GM08714 (cell line): ENCODE data around the gene VSIG10L2.
A peak's percentile ranks its signal among the peaks of the same experiment; 100 is the strongest.
"Not testable (repeated sequence)": the region's sequence is repeated elsewhere in the genome, so short reads cannot be mapped to it uniquely, and the experiment has no call there.

ENCODE experiments used
- H3K4me3 ChIP-seq: fragments of 200-500 bp; sonication (Bioruptor generic); 2 replicates; pipeline ENCODE4 v1.5.1; 2014; ENCODE audit warnings: mild to moderate bottlenecking, low read length, inconsistent platforms
- ZNF274 ChIP-seq: IDR thresholded peaks from 2 replicates; pipeline ENCODE4 v1.6.1; 2012; ENCODE audit warnings: mild to moderate bottlenecking, low read depth, low read length

The VSIG10L2 gene

DNA sequence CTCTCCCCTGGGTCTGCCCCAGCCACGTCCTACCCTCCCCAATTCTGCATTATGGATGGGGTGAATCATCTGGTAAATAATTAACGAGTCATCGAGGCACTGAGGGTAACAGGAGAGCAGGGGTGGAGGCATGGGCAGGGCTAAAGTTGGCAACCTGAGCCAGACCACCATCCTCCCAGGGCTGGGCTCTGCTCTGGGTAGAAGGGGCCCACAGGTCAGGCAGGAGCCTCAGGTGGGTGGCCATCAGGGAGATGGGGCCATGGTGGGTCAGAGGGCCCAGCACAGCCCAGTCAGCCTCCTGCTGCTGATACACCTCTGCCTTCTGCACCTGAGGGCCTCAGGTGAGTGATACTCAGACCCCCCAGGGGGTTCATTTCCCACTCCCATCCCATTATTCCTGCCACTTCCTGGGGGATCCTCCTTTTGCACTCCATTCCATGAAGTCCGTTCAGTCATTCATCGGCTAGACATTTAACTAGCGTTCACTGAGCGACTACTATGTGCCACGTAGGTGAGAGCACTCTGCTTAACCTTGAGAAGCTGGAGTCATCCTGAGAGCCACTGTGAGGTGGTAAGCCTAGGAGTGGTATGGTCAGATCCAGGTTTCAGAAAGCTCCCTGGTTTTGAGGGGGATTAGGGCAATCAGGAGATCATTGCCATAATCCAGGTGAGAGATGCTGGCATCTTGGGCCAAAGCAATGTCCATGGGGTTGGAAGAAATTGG is at the start of gene VSIG10L2:
TSS of gene VSIG10L2 (plus strand) at position 248 of the 724 bp plus-strand sequence. CDS start at position 260, 12 bp downstream.
- no peak for TF ChIP-seq ZNF274
- no peak within 1 kb of the TSS for H3K4me3 ChIP-seq

DNA sequence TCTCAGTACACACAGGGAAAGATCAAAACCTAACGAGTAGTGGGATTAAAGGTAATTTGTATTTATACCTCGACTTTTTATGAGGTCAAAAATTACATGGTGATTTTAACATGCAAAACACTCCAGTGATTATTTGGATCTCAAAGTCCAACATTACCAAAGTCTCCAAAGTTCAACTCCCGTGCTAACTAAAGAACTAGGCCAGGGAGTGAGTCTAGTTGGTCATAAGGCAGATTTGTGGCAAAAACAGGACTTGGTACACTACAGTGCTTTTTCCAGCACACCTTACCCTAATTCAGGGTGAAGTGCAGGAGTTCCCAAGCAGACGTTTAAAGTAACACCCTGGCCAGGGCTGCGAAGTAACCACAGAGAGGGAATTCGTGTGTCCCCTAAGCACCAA is 44.0 kb upstream of the VSIG10L2 start:
- no peak for TF ChIP-seq ZNF274
- H3K4me3 ChIP-seq = peak overlapping the region; percentile 99; the same call in 1 of the 2 replicates

DNA sequence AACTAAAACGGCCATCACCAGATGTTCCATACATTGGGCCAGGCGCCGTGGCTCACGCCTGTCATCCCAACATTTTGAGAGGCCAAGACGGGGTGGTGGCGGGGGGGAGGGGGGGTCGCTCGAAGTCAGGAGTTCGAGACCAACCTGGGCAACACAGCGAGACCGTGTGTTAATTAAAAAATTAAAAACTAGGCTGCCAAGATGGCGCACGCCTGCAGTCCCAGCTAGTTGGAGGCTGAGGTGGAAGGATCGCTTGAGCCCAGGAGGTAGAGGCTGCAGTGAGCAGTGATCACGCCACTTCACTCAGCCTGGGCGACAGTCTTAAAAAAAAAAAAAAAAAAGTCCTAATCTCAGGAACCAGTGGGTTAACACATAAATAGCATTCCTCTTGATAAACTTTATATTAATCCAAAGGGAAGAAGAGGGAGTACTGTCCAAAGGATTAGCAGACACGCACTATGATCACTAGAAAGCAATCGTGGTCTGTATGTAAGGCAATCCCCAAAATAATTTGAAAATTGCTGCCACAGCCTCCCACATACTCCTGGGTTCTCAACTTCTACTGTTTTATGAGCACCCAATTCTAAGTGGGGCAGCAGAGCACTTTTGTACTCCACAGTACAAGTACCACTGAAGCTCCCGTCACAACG is 43.4 kb upstream of the VSIG10L2 start:
- TF ChIP-seq ZNF274 = no peak
- H3K4me3 ChIP-seq = peak overlapping the region; percentile 99

DNA sequence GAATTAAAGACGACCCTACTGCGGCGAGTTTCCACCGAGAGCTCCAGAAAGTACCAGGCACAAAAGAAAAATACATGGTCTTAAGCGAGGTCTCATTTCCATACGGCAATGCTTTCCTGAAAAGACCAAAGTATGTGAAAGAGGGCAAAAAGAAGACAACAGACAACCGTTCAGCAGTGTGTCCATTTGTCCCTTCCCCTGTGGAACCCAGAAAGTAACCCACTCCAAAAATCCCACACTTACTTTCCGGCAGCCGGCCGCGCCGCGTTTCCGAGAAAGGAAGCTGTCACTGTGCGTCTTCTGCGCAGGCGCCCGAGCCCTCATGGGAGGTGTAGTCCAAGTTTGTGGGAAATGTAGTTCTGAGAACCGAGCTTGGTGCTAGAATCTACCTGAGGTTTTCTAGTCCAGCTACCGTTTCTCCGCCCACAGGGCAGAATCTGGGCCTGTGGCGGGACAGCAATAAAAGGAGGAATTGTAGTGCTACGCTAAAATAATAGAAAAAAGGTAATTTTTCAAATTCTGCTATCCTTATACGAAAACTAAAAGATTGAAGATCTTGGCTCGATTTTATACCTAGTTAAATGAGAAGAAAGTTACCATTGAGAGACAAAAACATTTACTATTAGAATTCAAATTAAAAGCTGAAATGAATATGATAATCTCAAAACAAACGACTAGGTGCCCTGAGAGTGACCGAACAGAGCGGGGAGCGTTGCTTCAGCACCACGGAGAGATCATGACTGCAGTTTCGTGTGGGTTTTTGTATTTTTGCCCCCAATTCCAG is 42.7 kb upstream of the VSIG10L2 start, which contains the start of gene PUS3:
TSS of gene PUS3 (minus strand) at position 280 of the 784 bp plus-strand sequence. CDS start 6,922 bp downstream, outside the sequence.
- H3K4me3 ChIP-seq = peak within 1 kb of the TSS; percentile 99
- TF ChIP-seq ZNF274 = no peak

DNA sequence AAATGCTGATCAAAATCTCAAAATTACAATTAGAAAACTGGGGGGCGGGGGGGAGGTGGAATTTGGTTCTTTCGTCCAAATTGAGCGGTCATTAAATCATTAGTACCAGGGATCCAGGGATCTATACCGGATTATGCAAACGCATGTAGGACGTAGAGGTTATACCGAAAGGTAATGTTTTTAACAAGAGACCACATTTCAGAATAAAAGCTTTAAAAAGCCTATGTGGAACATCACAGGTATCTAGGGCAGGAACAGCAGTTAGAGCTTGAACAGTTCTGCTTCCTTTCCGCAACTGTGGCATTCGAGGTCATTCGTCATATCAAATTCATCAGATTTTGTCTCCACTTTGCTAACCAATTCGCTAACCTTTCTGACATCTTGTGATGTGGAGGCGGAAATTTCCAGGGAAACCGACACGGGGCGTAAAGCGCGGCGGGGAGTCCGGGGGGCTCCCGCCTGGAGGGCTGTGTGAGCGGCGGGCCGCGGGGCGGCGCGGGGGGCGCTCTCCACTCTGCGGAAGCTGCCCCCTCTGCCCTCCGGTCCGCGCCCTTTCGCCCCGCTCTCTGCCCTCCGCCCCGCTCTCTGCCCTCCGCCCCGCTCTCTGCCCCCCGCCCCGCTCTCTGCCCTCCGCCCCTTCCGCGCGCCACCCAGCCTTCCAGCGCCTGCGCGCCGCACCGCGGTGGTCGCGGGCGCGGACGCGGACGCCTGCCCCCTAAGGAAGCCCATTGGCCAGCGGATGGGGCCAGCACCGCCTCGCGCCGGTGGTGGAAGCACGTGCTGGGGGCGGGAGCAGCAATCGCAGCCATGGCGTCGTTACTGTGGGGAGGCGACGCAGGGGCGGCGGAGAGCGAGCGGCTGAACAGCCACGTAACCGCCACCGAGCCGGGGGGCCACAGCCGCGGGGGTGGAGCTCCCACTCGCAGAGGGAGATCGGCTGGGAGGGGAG is 41.9 kb upstream of the VSIG10L2 start, which contains the start of gene DDX25:
TSS of gene DDX25 (plus strand) at position 798 of the 949 bp plus-strand sequence. CDS start at position 808, 10 bp downstream.
- H3K4me3 ChIP-seq = peak within 1 kb of the TSS; percentile 99; the same call in 1 of the 2 replicates
- no peak for TF ChIP-seq ZNF274

DNA sequence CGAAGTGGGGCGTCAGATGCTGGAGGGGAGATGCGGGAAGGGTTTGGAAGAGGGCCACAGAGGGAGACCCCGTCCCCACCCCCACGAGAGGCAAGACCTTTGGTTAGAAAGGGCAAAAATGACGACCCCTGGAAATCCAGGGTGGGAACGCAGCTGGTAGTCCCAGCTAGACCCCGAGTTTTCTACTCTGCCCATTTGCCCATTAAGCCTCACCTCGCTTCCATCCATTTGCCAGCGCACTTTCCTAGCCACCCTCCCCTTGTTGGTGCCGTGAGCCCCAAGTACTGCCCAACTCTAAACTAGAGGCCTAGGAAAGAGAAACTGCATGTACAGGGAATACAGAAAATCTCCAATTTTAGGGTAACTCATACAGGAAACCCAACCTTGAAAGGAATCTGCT is 41.2 kb upstream of the VSIG10L2 start:
- no peak overlapping the region for H3K4me3 ChIP-seq
- no peak for TF ChIP-seq ZNF274

DNA sequence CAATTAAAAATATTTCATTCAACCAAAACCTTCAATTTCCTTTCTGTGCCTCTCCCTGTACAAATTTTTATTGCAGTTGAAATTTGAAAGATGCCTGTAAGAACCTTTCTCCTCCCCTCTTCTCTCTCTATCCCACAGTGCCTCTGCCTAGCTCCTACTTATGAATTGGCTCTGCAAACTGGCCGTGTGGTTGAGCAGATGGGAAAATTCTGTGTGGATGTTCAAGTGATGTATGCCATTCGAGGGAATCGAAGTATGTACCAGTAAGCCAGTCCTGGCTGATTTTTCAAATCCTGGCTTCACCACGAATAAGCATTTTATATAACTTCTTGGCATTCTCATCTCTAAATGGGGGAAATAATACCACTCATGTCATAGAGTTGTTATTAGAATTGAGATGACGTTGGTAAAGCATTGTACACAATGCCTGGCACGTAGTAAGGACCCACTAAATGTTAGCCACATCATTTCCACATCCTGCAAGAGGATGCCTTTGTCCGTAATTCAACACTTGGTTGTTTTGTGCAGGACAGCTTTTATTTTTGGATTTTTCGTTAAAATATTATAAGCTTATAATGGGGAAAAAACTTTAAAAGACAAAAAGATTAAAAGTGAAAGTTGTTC is 35.5 kb upstream of the VSIG10L2 start:
- TF ChIP-seq ZNF274 = no peak
- no peak overlapping the region for H3K4me3 ChIP-seq

DNA sequence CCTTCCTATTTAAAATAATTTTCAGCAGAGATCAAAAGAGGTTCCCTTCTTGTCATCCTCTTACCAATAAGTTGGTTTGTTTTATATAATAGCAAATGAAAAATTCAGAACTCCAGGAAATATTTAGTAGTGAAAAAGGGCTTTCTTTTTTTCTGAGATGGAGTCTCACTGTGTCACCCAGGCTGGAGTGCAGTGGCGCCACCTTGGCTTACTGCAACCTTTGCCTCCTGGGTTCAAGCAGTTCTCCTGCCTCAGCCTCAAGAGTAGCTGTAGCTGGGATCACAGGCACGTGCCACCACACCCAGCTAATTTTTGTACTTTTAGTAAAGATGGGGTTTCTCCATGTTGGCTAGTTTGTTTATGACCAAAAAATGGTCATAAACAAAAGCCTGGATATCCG is 31.2 kb upstream of the VSIG10L2 start:
- H3K4me3 ChIP-seq = not testable (repeated sequence)

DNA sequence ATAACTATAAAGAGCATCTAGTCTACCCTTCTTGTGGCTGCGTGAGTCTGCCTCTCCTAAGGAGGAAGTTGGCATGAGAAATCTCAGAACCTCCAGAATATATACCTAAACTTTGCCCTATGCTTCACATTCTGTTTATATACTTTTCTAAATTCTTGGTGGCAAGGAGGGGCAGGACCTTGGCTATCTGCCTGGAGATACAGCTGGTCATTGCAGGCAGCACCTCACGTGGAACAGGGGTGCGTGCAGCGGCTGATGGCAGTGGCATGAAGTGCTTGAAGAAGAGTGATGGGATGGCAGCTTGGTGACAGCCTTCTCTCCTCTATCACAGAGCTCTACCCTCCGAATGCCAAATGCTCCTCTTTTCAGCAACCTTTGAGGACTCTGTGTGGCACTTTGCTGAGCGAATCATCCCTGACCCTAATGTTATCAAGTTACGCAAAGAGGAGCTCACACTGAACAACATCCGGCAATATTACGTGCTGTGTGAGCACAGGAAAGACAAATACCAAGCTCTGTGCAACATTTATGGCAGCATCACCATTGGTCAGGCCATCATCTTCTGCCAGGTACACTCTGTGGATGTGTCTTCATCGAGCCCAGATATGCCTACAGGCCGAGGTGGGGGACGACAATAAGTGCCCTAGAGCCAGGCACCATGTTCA is 29.0 kb upstream of the VSIG10L2 start:
- H3K4me3 ChIP-seq = no peak overlapping the region
- no peak for TF ChIP-seq ZNF274

DNA sequence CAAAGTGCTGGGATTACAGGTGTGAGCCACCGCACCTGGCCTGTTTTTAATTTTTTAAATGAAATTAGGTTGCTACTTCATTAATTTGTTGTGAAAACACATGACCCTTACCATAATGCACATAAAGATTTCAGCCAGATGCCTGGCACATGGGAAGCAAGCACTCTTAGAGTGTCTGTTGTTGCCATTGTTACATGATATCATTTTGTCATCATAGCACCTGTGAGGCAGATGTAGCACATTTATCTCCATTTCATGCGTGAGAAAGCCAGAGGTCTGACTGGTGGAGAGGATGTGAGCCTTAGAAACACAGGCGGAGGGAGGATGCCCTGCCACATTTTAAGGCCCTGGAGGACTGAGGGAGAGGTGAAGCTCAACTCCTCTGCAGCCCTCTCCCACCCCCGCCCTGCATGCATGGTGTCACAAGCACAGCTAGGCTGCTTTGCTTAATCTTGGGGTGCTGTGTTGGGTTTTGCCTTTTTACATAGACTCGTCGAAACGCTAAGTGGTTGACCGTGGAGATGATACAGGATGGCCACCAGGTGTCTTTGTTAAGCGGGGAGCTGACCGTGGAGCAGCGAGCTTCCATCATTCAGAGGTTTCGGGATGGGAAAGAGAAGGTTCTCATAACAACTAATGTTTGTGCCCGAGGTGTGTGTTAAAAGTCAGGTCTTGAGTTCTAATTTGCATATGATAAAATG is 27.6 kb upstream of the VSIG10L2 start:
- TF ChIP-seq ZNF274 = no peak

DNA sequence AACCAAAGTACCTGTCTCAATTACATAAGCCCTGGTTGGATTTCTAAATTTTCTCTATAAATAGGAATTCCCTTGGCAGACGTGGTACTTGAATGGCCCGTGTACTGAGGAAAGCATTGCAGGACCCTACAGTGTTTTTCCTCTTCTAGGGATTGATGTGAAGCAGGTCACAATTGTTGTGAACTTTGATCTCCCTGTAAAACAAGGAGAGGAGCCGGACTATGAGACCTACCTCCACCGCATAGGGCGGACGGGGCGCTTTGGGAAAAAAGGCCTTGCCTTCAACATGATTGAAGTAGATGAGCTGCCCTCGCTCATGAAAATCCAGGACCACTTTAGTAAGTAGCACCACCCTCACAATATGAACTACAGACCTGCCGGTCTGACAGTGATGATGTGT is 24.8 kb upstream of the VSIG10L2 start:
- TF ChIP-seq ZNF274 = no peak
- no peak overlapping the region for H3K4me3 ChIP-seq

More for the DNA sequence above, 27.6 kb upstream of the VSIG10L2 start:
- H3K4me3 ChIP-seq = no peak overlapping the region

DNA sequence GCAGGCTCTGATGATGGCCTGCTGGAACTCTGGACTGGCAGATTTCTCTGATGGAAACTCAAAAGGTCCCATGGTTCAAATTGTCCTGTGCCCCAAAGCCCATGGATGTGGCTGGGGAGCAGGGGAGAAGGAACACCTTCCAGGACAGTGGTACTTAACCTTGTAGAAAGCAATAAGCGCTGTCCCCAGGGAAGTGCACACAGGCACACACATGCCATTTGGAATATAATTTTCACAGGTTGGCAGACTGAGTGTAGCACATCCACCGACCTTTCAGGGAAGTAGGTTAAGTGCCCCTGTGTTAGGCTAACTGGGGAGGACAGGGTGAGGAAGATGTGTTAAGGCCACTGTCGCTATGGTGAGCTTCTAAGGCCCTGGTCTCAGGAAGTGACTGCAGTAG is 23.7 kb upstream of the VSIG10L2 start:
- TF ChIP-seq ZNF274 = no peak
- no peak overlapping the region for H3K4me3 ChIP-seq
